Activated naive CD8-positive, alpha-beta T cell treated with anti-CD3 and anti-CD28 coated beads, Interleukin-2, amount 10 ng/mL, durations not matched to agents 7 days and 5 days (primary cell): Measurements from ENCODE around the gene USP2. TPM values are rescaled to one million over a fixed set of nuclear protein-coding genes. Genes with fewer than 3 reads are reported as not detected.

Experiments used
- ATAC-seq: fragments of 150-1000 bp; cut with Tn5 transposase; one replicate; pipeline ENCODE4 v1.10.0; 2021; ENCODE audit warnings: low read depth, moderate library complexity
- POLR2A ChIA-PET: fragments of 350-600 bp; sonication (Branson Sonifier 250); formaldehyde crosslinking; loops from one replicate; lab custom pipeline; 2021; ENCODE audit warnings: antibody characterized with exemption; lab: Charles Lee
- DNase-seq: peaks from one replicate; pipeline ENCODE4 v3.0.0; 2021
- H3K27ac Mint-ChIP-seq: one replicate; pipeline ENCODE4 v1.8.0; 2022; ENCODE audit warnings: mild to moderate bottlenecking, mixed read lengths
- H3K27me3 Mint-ChIP-seq: one replicate; pipeline ENCODE4 v1.8.0; 2022; ENCODE audit warnings: mild to moderate bottlenecking, moderate library complexity, mixed read lengths
- H3K36me3 Mint-ChIP-seq: one replicate; pipeline ENCODE4 v1.8.0; 2021; ENCODE audit warnings: mild to moderate bottlenecking, mixed read lengths
- H3K4me1 Mint-ChIP-seq: one replicate; pipeline ENCODE4 v1.8.0; 2021; ENCODE audit warnings: mixed read lengths
- H3K4me3 Mint-ChIP-seq: one replicate; pipeline ENCODE4 v1.8.0; 2022; ENCODE audit warnings: mild to moderate bottlenecking, moderate library complexity, mixed read lengths
- H3K9me3 Mint-ChIP-seq: one replicate; pipeline ENCODE4 v1.8.0; 2021; ENCODE audit warnings: mixed read lengths
- total RNA-seq, 2 experiments: library from RNA; stranded (reverse); gene quantifications; one replicate each; pipeline ENCODE4 v1.2.3, GENCODE V29; 2021

The USP2 gene
- total RNA-seq, 2 experiments from 2014 or later = 0.62 to 0.83 TPM

GRCh38 chr11:119361056-119361787 is 20.3 kb downstream of the USP2 start:
- Mint-ChIP-seq H3K27me3 (peaks cover 51% of the 10 kb centered on the region), H3K36me3 (no peaks in the 10 kb centered on the region), H3K4me3 (no peak overlapping the region), H3K9me3 (no peaks in the 10 kb centered on the region), H3K4me1 (peaks cover 11% of the 10 kb centered on the region), H3K27ac (no peak overlapping the region)
- POLR2A ChIA-PET = no interaction called here
- DNase-seq (no peak), ATAC-seq (no peak)

DNA sequence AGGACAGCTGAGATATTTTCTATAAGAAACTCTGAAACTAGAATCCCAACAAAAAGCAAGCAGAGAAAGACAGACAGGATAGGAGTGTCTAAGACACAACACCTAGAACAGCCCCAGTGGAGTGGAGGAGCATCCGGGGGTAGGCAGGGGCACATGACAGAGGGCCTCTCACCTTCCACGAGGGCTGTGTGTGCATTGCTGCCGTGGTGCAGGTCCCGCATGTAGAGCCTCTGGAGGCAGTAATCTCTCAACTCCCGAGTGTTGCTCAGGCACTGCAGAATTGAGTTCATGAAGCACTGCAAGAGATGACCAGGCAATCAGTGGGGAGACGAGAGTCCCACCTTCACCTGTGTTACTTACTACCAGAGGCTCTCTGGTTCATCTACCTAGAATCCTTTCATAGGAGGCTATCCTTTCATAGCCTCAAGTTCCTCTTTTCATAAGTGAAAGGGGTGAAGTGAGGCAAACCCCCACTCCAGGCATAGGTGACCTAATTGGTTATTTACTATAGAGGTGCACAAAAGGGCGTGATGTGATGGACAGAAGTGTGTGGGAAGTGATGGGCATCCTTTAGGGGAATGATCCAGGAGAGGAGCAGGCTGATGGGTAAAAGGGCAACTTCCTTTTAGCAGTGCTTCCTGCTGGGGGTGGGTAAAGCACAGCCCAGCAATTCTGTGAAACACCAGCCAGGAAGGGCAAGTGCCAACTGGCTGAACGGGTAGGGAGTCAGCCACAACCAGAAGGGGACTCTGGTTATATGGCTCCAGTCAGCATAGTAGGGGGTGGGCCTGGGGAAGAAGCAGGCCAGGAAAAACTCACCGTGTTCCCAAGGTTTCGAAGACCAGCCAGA is 21.9 kb downstream of the USP2 start:
- Mint-ChIP-seq H3K27me3 (peaks cover 52% of the 10 kb centered on the region), H3K9me3 (no peaks in the 10 kb centered on the region), H3K36me3 (no peaks in the 10 kb centered on the region), H3K4me3 (no peak overlapping the region), H3K4me1 (peaks cover 14% of the 10 kb centered on the region), H3K27ac (no peak overlapping the region)
- no peak for DNase-seq
- no peak for ATAC-seq
- POLR2A ChIA-PET = no interaction called here

DNA sequence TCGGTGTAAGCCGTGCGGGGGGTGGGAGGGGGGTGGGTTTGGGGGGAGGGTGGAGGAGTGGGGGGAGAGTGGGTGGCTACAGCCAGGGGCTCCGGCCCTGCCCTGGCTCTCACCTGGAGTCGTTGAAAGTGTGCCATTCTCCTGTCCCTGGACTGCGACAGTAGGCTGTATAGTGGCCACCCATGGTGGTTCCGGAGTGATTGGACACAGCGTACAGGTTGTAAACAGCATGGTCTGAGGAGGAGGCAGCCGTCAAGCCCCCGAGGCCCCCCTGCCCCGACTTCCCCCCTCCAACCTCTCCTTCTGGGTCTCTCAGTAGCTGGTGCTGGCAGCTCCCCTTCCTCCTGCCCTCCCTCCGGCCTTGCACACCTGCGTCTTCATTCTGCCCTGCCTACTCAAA is 24.4 kb downstream of the USP2 start:
- peaks cover 43% of the 10 kb centered on the region for H3K27me3 Mint-ChIP-seq
- H3K36me3 Mint-ChIP-seq = no peaks in the 10 kb centered on the region
- no peak for ATAC-seq
- H3K4me3 Mint-ChIP-seq = peak overlapping the region; percentile 24
- no peak for DNase-seq
- H3K27ac Mint-ChIP-seq = no peak overlapping the region
- no peaks in the 10 kb centered on the region for H3K9me3 Mint-ChIP-seq
- POLR2A ChIA-PET = interaction anchor here (0.6 to 1.7 kb wide), 2 partner anchors 20 to 60 kb away, joined by 5 to 6 read pairs; no protein-coding TSS in a partner anchor
- peaks cover 12% of the 10 kb centered on the region for H3K4me1 Mint-ChIP-seq

- POLR2A ChIA-PET = interaction anchor here (1.5 to 1.7 kb wide), 2 partner anchors 12 to 21 kb away, joined by 5 read pairs; no protein-coding TSS in a partner anchor
- Mint-ChIP-seq H3K4me3 (peak overlapping the region; percentile 87), H3K9me3 (no peaks in the 10 kb centered on the region), H3K36me3 (no peaks in the 10 kb centered on the region), H3K4me1 (peaks cover 12% of the 10 kb centered on the region), H3K27ac (peak overlapping the region; percentile 68), H3K27me3 (peaks cover 44% of the 10 kb centered on the region)
- peak; percentile 82 for DNase-seq
- ATAC-seq = peak; percentile 94
These were observed 25.0 kb downstream of the USP2 start for GRCh38 chr11:119356349-119357031.

- ATAC-seq (no peak), DNase-seq (no peak)
- H3K27ac Mint-ChIP-seq = no peak overlapping the region
- POLR2A ChIA-PET = interaction anchor here (1.0 to 1.5 kb wide), 2 partner anchors 13 to 17 kb away, joined by 4 to 5 read pairs; no protein-coding TSS in a partner anchor
- H3K4me3 Mint-ChIP-seq = no peak overlapping the region
- peaks cover 47% of the 10 kb centered on the region for H3K27me3 Mint-ChIP-seq
- peaks cover 14% of the 10 kb centered on the region for H3K4me1 Mint-ChIP-seq
- H3K36me3 Mint-ChIP-seq = no peaks in the 10 kb centered on the region
- H3K9me3 Mint-ChIP-seq = no peaks in the 10 kb centered on the region
These were observed 26.2 kb downstream of the USP2 start for GRCh38 chr11:119355091-119355843.

GRCh38 chr11:119352857-119353260 is 28.6 kb downstream of the USP2 start:
- Mint-ChIP-seq H3K27me3 (peaks cover 45% of the 10 kb centered on the region), H3K27ac (no peak overlapping the region), H3K4me3 (no peak overlapping the region), H3K4me1 (peaks cover 13% of the 10 kb centered on the region), H3K9me3 (no peaks in the 10 kb centered on the region), H3K36me3 (no peaks in the 10 kb centered on the region)
- ATAC-seq (no peak), DNase-seq (no peak)
- POLR2A ChIA-PET = no interaction called here

GRCh38 chr11:119351232-119351631 is 30.3 kb downstream of the USP2 start:
- H3K4me1 Mint-ChIP-seq = peaks cover 10% of the 10 kb centered on the region
- H3K36me3 Mint-ChIP-seq = no peaks in the 10 kb centered on the region
- H3K27ac Mint-ChIP-seq = no peak overlapping the region
- no peak for ATAC-seq
- no peaks in the 10 kb centered on the region for H3K9me3 Mint-ChIP-seq
- POLR2A ChIA-PET = interaction anchor here (2.1 kb wide), 1 partner anchor 12 kb away, joined by 4 read pairs; no protein-coding TSS in a partner anchor
- DNase-seq = no peak
- H3K27me3 Mint-ChIP-seq = peaks cover 38% of the 10 kb centered on the region
- no peak overlapping the region for H3K4me3 Mint-ChIP-seq

- POLR2A ChIA-PET = interaction anchor here (2.1 kb wide), 1 partner anchor 11 kb away, joined by 4 read pairs; no protein-coding TSS in a partner anchor
- Mint-ChIP-seq H3K9me3 (no peaks in the 10 kb centered on the region), H3K27me3 (peaks cover 30% of the 10 kb centered on the region), H3K4me3 (peak overlapping the region; percentile 43), H3K27ac (peak overlapping the region; percentile 75), H3K4me1 (peaks cover 6% of the 10 kb centered on the region), H3K36me3 (no peaks in the 10 kb centered on the region)
- DNase-seq = no peak
- ATAC-seq = peak; percentile 56
These were observed 31.2 kb downstream of the USP2 start for GRCh38 chr11:119350302-119350701.

DNA sequence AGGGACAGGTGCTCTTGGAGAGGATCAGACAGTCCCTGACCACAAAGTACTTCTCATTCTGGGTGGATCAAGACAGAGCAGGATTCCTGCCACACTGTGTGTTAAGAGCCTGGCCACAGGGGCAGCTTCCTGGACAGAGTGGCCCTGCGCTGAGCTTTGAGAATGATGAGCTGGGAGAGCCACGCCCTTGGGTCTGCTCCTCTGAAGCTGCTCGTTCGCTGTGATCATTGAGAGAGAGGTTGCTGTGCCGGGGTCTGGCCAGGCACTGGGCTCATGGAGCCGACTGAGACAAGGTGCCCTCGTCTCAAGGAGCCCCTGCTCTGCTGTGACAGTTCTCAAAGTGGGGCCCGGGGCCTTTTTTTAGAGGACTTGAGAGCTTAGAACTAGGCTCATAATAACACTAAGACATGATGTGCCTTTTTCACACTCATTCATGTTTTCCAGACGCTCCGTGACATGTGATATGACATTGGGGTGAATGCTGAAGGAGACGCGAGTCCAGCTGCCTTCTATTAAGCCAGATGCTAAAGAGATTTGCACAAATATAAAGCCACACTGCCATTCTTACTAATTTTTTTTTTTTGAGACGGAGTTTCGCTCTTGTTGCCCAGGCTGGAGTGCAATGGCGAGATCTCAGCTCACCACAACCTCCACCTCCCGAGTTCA is 33.4 kb downstream of the USP2 start:
- POLR2A ChIA-PET = interaction anchor here (1.2 kb wide), 1 partner anchor 14 kb away, joined by 3 read pairs; no protein-coding TSS in a partner anchor
- H3K36me3 Mint-ChIP-seq = no peaks in the 10 kb centered on the region
- DNase-seq = no peak
- no peaks in the 10 kb centered on the region for H3K9me3 Mint-ChIP-seq
- no peak overlapping the region for H3K4me3 Mint-ChIP-seq
- peaks cover 18% of the 10 kb centered on the region for H3K27me3 Mint-ChIP-seq
- no peak for ATAC-seq
- peaks cover 6% of the 10 kb centered on the region for H3K4me1 Mint-ChIP-seq
- no peak overlapping the region for H3K27ac Mint-ChIP-seq

GRCh38 chr11:119347242-119347641 is 34.2 kb downstream of the USP2 start:
- POLR2A ChIA-PET = interaction anchor here (1.2 kb wide), 1 partner anchor 15 kb away, joined by 3 read pairs; no protein-coding TSS in a partner anchor
- Mint-ChIP-seq H3K36me3 (no peaks in the 10 kb centered on the region), H3K4me1 (peaks cover 6% of the 10 kb centered on the region), H3K27me3 (peaks cover 21% of the 10 kb centered on the region), H3K9me3 (no peaks in the 10 kb centered on the region), H3K4me3 (no peak overlapping the region), H3K27ac (no peak overlapping the region)
- no peak for DNase-seq
- ATAC-seq = no peak

DNA sequence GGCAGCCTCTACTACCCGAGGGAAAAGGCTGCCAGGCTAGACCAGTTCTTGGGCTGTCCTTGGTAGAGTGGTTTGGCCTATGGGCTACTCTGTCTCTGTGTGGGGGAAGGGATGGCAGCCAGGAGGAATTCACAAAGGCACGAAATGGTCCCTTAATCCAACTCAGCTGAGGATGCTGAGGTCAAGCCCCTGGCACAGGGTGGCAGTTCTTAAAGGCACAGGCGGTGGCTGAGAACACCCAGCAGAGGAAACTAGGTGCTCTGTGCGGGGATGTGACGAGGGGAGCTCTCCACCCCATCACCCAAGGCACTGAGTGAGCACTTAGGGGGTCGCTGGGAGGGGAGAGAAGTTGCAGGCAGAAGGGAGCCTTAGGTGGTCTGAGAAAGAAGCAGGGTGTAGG is 34.9 kb downstream of the USP2 start, which contains the start of gene MFRP:
Gene MFRP, minus strand, starts transcription at position 101 of the 400 bp plus-strand sequence. CDS start 192 bp downstream, outside the sequence.
- Mint-ChIP-seq H3K36me3 (no peaks in the 10 kb centered on the region), H3K4me3 (no peak within 1 kb of the TSS), H3K27me3 (peaks cover 21% of the 10 kb centered on the region), H3K4me1 (peaks cover 6% of the 10 kb centered on the region), H3K9me3 (no peaks in the 10 kb centered on the region), H3K27ac (no peak within 1 kb of the TSS)
- DNase-seq (no peak), ATAC-seq (no peak)
- POLR2A ChIA-PET = interaction anchor here (0.6 kb wide), 1 partner anchor 760 kb away, joined by 5 read pairs; no protein-coding TSS in a partner anchor

DNA sequence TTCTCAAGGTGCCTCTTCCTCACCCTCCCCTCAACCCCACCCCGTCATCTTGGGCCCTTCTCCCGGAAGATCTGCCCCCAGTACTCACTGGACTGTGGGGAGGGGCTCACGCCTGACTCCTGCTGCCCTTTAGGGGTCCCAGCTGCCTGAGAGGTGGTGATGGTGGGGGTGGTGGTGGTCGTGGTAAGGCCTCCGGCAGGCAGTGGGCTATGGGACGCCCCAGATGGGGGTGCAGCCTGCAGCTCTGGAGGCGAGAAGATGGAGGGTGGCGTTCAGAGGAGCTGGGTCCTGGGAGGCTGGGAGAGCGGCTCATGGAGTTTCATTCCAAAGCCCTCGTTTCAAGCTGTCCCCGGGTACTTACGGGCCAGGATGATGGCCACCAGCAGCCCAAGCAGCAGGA is 35.8 kb downstream of the USP2 start:
- no peaks in the 10 kb centered on the region for H3K36me3 Mint-ChIP-seq
- peaks cover 25% of the 10 kb centered on the region for H3K27me3 Mint-ChIP-seq
- ATAC-seq = no peak
- DNase-seq = no peak
- POLR2A ChIA-PET = no interaction called here
- H3K9me3 Mint-ChIP-seq = no peaks in the 10 kb centered on the region
- H3K4me3 Mint-ChIP-seq = no peak overlapping the region
- H3K4me1 Mint-ChIP-seq = peaks cover 12% of the 10 kb centered on the region
- H3K27ac Mint-ChIP-seq = no peak overlapping the region
